Right lobe of liver (tissue), 4 donors: ENCODE data around the gene MRPL19.

Source experiments
- POLR2A ChIP-seq: fragments of 450-650 bp; IDR thresholded peaks from one replicate; pipeline ENCODE4 v1.6.1; 2017; ENCODE audit warnings: antibody characterized with exemption, mild to moderate bottlenecking
- TF ChIP-seq, protein P1 (sequence below), 4 donors: fragments of 200-600 bp in 3 of 4; fragments of 450-650 bp in 1 of 4; IDR thresholded peaks; one replicate each; pipeline versions ENCODE4 v1.5.1 to v1.8.0; 2016 to 2022; ENCODE audit warnings: antibody characterized with exemption in 4 of 4, mild to moderate bottlenecking in 2 of 4
- donor health status: DM: no; HTN: no; CAD: no.
- donor health status: DM: no; HTN: no; CAD: no.
- donor health status: DM: no; HTN: yes; CAD: no.

DNA sequence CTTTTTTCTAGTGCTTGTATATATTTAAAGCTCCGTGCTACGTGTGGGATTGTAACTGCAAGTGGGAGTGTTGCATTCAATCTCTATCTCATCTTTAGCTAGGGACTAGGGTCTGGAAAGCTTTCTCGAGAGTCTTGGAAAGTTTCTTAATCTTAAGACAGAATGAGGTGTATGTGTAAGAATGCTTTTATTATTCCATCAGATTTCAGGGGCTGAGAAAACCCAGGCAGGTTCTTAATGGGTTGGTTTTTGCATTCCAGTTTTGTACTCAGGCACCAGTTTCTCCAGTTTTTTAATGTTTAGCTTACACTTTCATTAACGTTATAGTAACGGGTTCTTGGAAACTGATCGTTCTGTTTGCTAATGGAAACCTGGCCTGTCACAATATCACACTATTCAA lies 20.3 kb downstream of the MRPL19 start:
- TF ChIP-seq, protein P1, sequence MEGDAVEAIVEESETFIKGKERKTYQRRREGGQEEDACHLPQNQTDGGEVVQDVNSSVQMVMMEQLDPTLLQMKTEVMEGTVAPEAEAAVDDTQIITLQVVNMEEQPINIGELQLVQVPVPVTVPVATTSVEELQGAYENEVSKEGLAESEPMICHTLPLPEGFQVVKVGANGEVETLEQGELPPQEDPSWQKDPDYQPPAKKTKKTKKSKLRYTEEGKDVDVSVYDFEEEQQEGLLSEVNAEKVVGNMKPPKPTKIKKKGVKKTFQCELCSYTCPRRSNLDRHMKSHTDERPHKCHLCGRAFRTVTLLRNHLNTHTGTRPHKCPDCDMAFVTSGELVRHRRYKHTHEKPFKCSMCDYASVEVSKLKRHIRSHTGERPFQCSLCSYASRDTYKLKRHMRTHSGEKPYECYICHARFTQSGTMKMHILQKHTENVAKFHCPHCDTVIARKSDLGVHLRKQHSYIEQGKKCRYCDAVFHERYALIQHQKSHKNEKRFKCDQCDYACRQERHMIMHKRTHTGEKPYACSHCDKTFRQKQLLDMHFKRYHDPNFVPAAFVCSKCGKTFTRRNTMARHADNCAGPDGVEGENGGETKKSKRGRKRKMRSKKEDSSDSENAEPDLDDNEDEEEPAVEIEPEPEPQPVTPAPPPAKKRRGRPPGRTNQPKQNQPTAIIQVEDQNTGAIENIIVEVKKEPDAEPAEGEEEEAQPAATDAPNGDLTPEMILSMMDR (IDR thresholded peaks at IDR 0.05), result no peak
- TF ChIP-seq POLR2A, result no peak
